Ascending aorta (tissue), 2 donors: ENCODE measurements around the gene LHX8. TPM values are rescaled to one million over a fixed set of nuclear protein-coding genes. Genes with fewer than 3 reads are reported as not detected.

Experiments used
- DNase-seq, 2 donors: peaks; one replicate each; pipeline ENCODE4 v3.0.0-alpha.2; 2019; ENCODE audit warnings: low spot score in 2 of 2
- H3K27ac ChIP-seq, 2 donors: fragments of 200-600 bp; sonication (generic); one replicate each; pipeline ENCODE4 v1.5.1; 2016 to 2017; ENCODE audit warnings: mild to moderate bottlenecking in 1 of 2
- H3K27me3 ChIP-seq: fragments of 200-600 bp; sonication (generic); one replicate; pipeline ENCODE4 v1.5.1; 2017
- H3K36me3 ChIP-seq, 2 donors: fragments of 200-600 bp; sonication (generic); one replicate each; pipeline ENCODE4 v1.5.1; 2016
- H3K4me1 ChIP-seq, 2 donors: fragments of 200-600 bp; sonication (generic); one replicate each; pipeline ENCODE4 v1.5.1; 2016 to 2017; ENCODE audit warnings: mild to moderate bottlenecking in 1 of 2
- H3K4me3 ChIP-seq, 2 donors: fragments of 200-600 bp; sonication (generic); one replicate each; pipeline ENCODE4 v1.5.1; 2016 to 2017; ENCODE audit warnings: mild to moderate bottlenecking in 1 of 2
- H3K9me3 ChIP-seq, 2 donors: fragments of 200-600 bp; sonication (generic); one replicate each; pipeline ENCODE4 v1.5.1; 2016
- CTCF ChIP-seq, 3 experiments: fragments of 200-600 bp in 2 of 3; fragments of 450-650 bp in 1 of 3; sonication (generic) in 2 of 3; IDR thresholded peaks; one replicate each; pipeline ENCODE4 v1.5.1; 2016 to 2019; ENCODE audit warnings: antibody characterized with exemption in 3 of 3, mild to moderate bottlenecking in 1 of 3, moderate library complexity in 1 of 3
- intact Hi-C: fragments of 100-400 bp; cut with DNase I; formaldehyde crosslinking; loops from one replicate; pipeline ENCODE4 v1.15.1; 2023
- total RNA-seq: library from RNA; depleted of rRNA; stranded (reverse); fragments of >200 nt; gene quantifications from one replicate; pipeline ENCODE4 v1.1.0, GENCODE V29; 2016

Gene LHX8
- total RNA-seq, 1 donor from 2014 or later, result not detected

GRCh38 chr1:75125161-75125726 is 8.9 kb upstream of the LHX8 start:
- Histone ChIP-seq H3K27ac (no peak overlapping the region), H3K4me3 (no peak overlapping the region), H3K27me3 (peaks cover 12% of the 10 kb centered on the region), H3K9me3 (no peaks in the 10 kb centered on the region), H3K36me3 (no peaks in the 10 kb centered on the region), H3K4me1 (no peaks in the 10 kb centered on the region)
- TF ChIP-seq CTCF (IDR thresholded peaks at IDR 0.05), result no peak
- intact Hi-C loops, result no loop called here
- no peak for DNase-seq

GRCh38 chr1:75126611-75127101 is 7.5 kb upstream of the LHX8 start:
- Histone ChIP-seq H3K27me3 (peaks cover 13% of the 10 kb centered on the region), H3K4me3 (no peak overlapping the region), H3K9me3 (no peaks in the 10 kb centered on the region), H3K27ac (no peak overlapping the region), H3K36me3 (no peaks in the 10 kb centered on the region), H3K4me1 (no peaks in the 10 kb centered on the region)
- no peak for TF ChIP-seq CTCF (IDR thresholded peaks at IDR 0.05)
- intact Hi-C loops, result no loop called here
- no peak for DNase-seq

- Histone ChIP-seq H3K36me3 (no peaks in the 10 kb centered on the region), H3K27ac (no peak overlapping the region), H3K4me3 (no peak overlapping the region), H3K4me1 (no peaks in the 10 kb centered on the region), H3K27me3 (peaks cover 21% of the 10 kb centered on the region), H3K9me3 (no peaks in the 10 kb centered on the region)
- intact Hi-C loops, result no loop called here
- no peak for DNase-seq
- TF ChIP-seq CTCF (IDR thresholded peaks at IDR 0.05), result no peak
Observed at GRCh38 chr1:75127916-75128717, 6.1 kb upstream of the LHX8 start.

GRCh38 chr1:75129660-75129982 is 4.6 kb upstream of the LHX8 start:
- H3K36me3 ChIP-seq, result no peaks in the 10 kb centered on the region
- H3K4me3 ChIP-seq, result no peak overlapping the region
- no peak overlapping the region for H3K27ac ChIP-seq
- TF ChIP-seq CTCF (IDR thresholded peaks at IDR 0.05), result no peak
- intact Hi-C loops, result no loop called here
- no peaks in the 10 kb centered on the region for H3K4me1 ChIP-seq
- no peaks in the 10 kb centered on the region for H3K9me3 ChIP-seq
- no peak for DNase-seq
- peaks cover 27% of the 10 kb centered on the region for H3K27me3 ChIP-seq

- Histone ChIP-seq H3K36me3 (no peaks in the 10 kb centered on the region), H3K4me3 (no peak overlapping the region), H3K9me3 (no peaks in the 10 kb centered on the region), H3K27me3 (peaks cover 30% of the 10 kb centered on the region), H3K27ac (no peak overlapping the region), H3K4me1 (peaks cover 0 to 4% of the 10 kb centered on the region in 2 donors)
- TF ChIP-seq CTCF (IDR thresholded peaks at IDR 0.05), result no peak
- intact Hi-C loops, result no loop called here
- DNase-seq, result no peak
Observed at GRCh38 chr1:75129983-75130789, 4.0 kb upstream of the LHX8 start.
